Fibroblast of villous mesenchyme (primary cell): ENCODE results near the gene S100A16. TPM values are rescaled to one million over a fixed set of nuclear protein-coding genes. Genes with fewer than 3 reads are reported as not detected.

Experiments
- DNase-seq: peaks from one replicate; pipeline ENCODE4 v3.0.0-alpha.2; 2010; ENCODE audit warnings: low read depth
- H3K4me3 ChIP-seq: 2 replicates; pipeline ENCODE4 v1.5.1; 2011; ENCODE audit warnings: low read depth, mild to moderate bottlenecking, low read length
- CTCF ChIP-seq: IDR thresholded peaks from 2 replicates; pipeline ENCODE4 v1.5.1; 2012; ENCODE audit warnings: low read depth, mild to moderate bottlenecking, low read length; ENCODE audit not compliant: insufficient read depth
- total RNA-seq: library from RNA; depleted of rRNA; stranded (reverse); fragments of >200 nt; gene quantifications from 2 replicates; pipeline ENCODE4 v1.2.3, GENCODE V29; 2012

Gene S100A16
- total RNA-seq, 1 donor, result 206 TPM

GRCh38 chr1:153626904-153627714 lies 14.2 kb upstream of the S100A16 start, which contains the start of gene S100A13:
S100A13 (minus strand) TSS chr1:153627505; CDS start chr1:153626472, 1,033 bp downstream.
- DNase-seq, result peak; percentile 96
- TF ChIP-seq CTCF, result peak; percentile 80
- peak within 1 kb of the TSS; percentile 69 for H3K4me3 ChIP-seq

- DNase-seq, result no peak
- TF ChIP-seq CTCF, result no peak
- peak overlapping the region; percentile 69 for H3K4me3 ChIP-seq
Observed at GRCh38 chr1:153626477-153626903, 13.6 kb upstream of the S100A16 start.

GRCh38 chr1:153624965-153625611 lies 12.2 kb upstream of the S100A16 start:
- no peak for DNase-seq
- no peak for TF ChIP-seq CTCF
- H3K4me3 ChIP-seq, result no peak overlapping the region

GRCh38 chr1:153623101-153623500 lies 10.2 kb upstream of the S100A16 start:
- no peak overlapping the region for H3K4me3 ChIP-seq
- no peak for DNase-seq
- no peak for TF ChIP-seq CTCF

GRCh38 chr1:153619171-153619570 lies 6.2 kb upstream of the S100A16 start:
- TF ChIP-seq CTCF, result no peak
- no peak overlapping the region for H3K4me3 ChIP-seq
- no peak for DNase-seq

- DNase-seq, result peak; percentile 51
- peak; percentile 75 for TF ChIP-seq CTCF
Observed at GRCh38 chr1:153617663-153618062, 4.7 kb upstream of the S100A16 start.

More at GRCh38 chr1:153617663-153618062, 4.7 kb upstream of the S100A16 start:
- H3K4me3 ChIP-seq, result no peak overlapping the region
